HG03520 (cell line): ENCODE data around the gene MRGPRX1.
"Not testable (repeated sequence)": the region's sequence is repeated elsewhere in the genome, so short reads cannot be mapped to it uniquely, and the experiment has no call there.

Source experiments
- ATAC-seq: cut with Tn5 transposase; IDR thresholded peaks from one replicate; pipeline ENCODE4 v1.9.1; 2021; ENCODE audit warnings: mild to moderate bottlenecking, moderate library complexity; ENCODE audit not compliant: unreplicated experiment

The MRGPRX1 gene

DNA sequence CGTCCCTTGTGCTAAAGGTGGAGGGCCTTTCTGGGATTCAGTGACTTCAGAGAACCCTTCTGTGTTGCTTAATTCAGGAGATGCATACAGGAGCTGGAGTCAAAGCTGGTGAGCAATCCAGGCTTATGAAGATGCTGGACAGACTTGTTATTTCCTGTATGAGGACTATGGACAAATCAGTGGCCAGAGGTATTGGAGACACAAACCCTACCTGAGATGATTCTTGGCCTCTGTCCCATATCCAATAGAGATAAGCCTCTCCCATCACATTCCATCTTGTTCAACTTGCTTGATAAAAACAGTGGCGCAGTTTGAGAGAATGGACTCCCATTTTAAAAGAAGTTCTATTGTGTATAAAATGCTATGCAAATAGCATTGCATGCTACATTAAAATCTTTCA is at the start of gene MRGPRX1:
TSS of gene MRGPRX1 (minus strand) at position 101 of the 400 bp plus-strand sequence. CDS start 4,630 bp downstream, outside the sequence.
- ATAC-seq = no peak

DNA sequence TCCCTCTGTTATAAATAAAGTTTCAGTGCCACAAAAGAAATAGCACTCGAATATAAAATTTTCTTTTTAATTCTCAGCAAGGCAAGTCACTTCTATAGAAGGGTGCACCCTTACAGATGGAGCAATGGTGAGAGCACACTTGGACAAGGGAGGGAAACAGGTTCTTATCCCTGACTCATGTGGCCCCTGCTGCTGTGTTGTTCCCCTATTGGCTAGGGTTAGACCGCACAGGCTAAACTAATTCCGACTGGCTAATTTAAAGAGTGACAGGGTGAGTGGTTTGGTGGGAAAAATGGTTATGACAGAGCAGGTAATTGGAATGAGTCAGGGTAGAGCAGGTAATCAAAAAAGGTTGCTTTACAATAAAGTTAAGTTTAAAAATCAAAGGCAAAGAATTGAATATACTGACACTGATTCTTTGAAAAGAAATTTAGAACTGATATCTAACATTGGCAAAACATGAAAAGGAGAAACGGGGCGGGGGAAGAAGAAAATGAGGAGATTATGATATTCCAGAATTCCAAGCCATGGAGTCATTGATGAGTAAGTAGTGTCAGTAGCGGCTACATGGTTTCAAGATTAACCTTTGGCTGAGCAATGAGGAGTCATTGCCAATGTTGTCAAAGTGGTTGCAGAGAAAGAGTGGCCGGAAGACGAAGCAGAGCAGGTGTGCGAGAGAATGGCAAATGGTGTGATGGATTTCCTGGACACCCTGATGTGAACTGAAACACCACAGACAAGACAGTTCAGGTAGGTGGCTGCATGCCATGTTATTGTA is 48.4 kb upstream of the MRGPRX1 start:
- no peak for ATAC-seq

DNA sequence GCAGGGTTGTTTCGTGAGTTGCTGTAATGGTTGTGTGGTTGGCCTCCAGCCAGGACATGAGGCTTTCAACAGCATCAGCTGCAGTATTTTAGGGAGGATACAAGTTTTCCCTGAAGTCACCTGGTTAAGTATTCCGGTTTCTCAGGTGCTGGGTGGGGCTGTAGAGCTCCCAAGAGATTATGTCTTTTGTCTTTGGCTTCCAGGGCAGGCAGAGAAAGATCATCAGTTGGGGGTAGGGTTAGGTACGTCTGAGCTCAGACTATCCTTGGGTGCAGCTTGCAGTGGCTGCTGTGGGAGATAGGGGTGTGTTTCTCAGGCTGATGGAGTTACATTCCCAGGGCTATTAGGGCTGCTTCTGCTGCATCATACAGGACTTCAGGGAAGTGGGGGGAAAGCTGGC is 47.5 kb upstream of the MRGPRX1 start:
- no peak for ATAC-seq

DNA sequence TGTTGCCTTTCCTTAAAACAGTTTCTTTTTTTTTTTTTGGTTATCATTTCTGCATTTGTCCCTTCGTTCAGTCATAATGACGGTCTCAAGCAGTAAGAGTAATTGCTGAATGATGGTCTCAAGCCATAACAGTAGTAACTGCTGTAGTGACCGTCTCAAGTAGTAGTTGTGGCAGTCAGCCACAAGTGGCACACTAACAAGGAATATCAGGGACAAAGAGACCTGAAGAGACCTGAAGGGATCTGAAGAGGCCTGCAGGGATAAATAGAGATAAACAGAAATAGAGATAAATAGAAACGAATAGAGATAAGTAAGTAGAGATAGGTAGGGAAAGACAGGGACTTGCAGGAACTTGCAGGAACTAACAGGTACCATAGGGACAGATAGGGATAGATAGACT is 42.7 kb upstream of the MRGPRX1 start:
- ATAC-seq = no peak

DNA sequence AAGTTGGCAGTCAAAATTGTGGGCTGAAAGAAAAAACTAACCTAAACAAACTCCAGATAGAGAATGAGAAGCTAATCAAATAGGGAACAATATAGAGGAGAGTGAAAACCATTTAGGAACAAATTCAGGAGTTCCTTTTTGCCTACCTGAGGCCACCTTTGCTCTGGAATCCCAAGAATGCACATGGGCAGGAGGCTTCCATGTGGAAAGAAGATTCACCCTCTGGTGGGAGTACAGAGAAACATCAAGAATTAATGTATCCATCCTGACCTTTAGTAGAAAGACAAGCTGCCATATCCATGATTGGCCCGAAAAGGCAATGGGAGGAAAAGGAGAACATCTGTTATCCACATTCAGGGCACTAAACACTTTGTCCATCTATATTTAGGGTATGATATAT is 35.0 kb upstream of the MRGPRX1 start:
- no peak for ATAC-seq

DNA sequence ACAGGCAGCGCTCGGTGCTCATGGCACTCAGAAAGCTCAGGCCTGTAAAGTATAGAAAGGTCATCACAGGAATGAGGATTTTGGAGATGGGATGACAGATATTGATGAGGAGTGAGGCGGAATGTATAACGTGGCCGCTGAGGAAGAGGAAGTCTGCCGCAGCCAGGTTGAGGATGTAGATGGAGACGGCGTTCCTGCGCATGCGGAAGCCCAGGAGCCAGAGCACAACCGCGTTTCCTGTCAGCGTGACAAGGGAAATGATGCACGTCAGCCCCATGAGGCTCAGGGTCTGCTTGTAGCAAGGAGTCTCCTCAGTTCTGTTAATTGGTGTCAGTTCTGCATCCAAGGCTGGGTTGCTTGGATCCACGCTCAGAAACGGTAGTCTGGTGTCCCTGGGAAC is 33.1 kb upstream of the MRGPRX1 start:
- no peak for ATAC-seq

DNA sequence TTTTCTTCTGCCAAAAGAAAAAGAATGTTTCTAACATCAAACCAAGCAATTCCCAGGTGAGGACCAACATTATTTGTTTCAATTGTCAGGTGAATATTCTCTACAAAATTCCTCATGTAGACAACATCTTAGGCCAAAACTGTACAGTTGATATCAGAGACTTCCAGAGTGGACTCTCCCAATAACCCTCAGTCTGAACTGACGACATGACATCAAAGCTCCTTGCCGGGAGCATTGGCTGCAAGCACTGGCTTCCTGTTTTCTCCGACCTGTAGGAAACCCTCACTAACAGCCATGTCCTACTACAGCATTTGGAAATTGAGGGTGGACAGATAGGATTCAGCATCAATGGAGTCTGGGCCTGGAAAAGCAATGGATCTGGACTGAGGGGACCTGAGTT is 30.5 kb upstream of the MRGPRX1 start:
- ATAC-seq = no peak

DNA sequence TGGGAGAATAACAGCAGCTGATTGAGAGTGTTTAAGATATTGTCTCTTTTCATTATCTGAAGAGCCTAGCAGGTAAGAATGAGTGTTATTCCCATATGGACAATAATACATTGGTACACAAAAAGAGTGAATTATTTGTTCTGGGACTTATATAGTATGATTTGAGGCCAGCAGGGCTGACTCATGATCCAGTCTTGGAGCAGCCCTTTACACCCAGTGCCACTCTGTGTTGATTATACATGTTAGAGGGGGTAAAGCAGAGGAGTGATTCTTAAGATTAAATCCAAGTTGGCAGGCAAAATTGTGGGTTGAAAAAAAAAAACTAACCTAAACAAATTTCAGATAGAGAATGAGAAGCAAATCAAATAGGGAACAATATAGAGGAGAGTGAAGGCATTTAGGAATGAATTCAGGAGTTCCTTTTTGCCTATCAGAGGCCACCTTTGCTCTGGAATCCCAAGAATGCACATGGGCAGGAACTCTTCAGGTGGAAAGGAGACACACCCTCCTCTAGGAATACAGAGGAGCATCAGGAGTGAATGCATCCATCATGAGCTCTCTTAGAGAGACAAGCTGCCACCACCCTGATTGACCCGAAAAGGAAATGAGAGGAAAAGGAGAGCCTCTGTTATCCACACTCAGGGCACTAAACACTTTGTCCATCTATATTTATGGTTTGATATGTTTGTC is 19.2 kb upstream of the MRGPRX1 start:
- ATAC-seq = no peak

DNA sequence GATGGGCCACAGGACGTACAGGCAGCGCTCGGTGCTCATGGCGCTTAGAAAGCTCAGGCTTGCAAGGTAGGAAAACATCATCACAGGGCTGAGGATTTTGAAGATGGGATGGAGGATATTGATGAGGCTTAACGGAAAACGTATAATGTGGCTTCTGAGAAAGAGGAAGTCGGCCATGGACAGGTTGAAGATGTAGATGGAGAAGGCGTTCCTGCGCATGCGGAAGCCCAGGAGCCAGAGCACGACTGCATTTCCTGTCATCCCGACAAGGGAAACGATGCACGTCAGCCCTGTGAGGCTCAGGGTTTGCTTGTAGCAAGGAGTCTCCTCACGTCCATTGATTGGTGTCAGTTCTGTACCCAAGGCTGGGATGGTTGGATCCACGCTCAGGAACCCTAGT is 17.4 kb upstream of the MRGPRX1 start:
- ATAC-seq = no peak

DNA sequence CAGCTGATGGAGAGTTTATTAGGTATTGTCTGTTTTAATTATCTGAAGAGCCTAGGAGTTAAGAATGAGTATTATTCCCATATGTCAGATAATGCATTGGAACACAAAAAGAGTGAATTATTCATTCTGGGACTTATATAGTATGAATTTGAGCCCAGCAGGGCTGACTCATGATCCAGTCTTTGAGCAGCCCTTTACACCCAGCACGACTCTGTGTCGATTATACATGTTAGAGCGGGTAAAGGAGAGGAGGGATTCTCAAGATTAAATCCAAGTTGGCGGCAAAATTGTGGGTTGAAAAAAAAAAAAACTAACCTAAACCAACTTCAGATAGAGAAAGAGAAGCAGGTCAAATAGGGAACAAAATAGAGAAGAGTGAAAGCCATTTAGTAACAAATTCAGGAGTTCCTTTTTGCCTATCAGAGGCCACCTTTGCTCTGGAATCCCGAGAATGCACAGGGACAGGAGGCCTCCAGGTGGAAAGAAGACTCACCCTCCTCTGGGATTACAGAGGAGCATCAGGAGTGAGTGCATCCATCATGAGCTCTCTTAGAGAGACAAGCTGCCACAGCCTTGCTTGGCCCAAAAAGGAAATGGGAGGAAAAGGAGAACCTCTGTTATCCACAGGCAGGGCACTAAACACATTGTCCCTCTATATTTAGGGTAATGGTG is 3.1 kb downstream of the MRGPRX1 start:
- no peak for ATAC-seq

DNA sequence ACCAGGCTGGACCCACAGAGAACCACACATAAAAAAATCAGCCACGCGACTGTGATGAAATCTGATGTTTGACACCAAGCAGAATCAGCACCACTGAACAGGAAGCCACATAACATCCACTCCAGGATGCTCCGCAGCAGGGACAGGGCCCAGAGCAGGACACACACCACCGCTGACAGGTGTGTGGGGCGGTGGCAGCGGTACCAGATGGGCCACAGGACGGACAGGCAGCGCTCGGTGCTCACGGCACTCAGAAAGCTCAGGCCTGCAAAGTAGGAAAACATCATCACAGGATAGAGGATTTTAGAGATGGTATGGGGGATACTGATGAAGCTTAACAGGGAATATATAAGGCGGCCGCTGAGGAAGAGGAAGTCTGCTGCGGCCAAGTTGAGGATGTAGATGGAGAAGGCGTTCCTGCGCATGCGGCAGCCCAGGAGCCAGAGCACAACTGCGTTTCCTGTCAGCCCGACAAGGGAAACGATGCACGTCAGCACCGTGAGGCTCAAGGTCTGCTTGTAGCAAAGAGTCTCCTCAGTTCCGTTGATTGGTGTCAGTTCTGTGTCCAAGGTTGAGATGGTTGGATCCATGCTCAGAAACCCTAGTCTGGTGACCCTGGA is 4.9 kb downstream of the MRGPRX1 start:
- ATAC-seq = no peak

DNA sequence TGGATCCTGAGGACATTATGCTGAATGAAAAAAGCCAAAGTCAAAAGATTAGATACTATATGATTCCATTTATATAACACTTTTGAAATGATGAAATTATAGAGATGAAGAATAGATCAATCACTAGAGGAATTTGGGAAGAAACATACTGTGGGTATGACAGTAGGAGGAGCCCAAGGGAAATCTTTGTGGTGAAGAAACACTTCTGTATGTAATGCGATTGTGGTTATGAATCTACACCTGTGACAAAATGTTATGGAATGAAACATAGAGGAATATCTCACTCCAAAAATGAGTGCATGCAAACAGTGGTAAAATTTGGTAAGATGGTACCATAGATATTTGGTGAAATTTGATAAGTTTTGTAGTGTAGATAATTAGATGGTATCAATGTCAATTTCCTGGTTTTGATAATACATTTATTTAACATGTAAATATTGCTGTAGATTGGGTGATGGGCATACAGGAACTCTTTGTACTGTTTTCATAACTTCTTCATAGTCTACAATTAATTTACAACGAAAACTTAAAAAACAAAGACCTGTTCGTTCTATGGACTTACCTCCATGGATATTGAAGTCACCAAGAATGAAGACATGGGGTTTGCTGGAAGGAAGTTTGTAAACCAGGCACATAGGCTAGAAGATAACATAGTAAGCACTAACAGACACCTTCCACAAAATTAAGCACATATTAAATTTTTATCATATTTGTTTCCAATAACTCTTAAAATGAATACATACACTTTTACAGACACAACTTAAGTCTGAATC is 11.5 kb downstream of the MRGPRX1 start:
- ATAC-seq = no peak

DNA sequence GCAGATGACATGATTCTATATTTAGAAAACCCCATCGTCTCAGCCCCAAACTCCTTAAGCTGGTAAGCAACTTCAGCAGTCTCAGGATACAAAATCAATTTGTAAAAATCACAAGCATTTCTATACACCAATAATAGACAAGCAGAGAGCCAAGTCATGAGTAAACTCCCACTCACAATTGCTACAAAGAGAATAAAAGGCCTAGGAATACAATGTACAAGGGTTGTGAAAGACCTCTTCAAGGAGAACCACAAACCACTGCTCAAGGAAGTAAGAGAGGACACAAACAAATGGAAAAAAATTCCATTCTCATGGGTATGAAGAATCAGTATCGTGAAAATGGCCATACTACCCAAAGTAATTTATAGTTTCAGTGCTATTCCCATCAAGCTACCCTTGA is 13.8 kb downstream of the MRGPRX1 start:
- not testable (repeated sequence) for ATAC-seq

DNA sequence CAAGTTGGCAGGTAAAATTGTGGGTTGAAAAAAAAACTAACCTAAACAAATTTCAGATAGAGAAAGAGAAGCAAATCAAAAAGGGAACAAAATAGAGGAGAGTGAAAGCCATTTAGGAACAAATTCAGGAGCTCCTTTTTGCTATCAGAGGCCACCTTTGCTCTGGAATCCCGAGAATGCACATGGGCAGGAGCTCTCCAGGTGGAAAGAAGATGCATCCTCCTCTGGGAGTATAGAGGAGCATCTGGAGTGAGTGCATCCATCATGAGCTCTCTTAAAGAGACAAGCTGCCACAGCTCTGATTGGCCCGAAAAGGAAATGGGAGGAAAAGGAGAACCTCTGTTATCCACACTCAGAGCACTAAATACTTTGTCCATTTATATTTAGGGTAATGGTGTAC is 26.3 kb downstream of the MRGPRX1 start:
- ATAC-seq = no peak

DNA sequence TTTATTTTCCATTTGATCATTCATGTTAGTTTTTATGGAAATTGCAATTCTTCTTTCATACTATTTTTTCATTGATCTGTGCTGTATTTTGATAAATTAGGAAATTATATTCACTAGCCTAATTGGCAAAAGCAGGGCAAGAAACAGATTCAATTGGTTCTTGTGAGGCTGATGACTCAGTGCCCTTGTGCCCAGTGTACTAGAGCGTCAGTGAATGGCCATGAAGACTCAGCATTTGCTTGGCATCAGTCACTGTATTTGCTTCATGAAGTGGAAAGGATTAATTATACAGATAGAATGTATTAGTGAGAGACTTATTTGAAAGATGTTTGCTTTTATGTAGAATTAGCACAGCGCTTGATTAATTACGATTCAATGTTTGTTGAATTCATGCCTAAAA is 31.8 kb downstream of the MRGPRX1 start:
- ATAC-seq = no peak

DNA sequence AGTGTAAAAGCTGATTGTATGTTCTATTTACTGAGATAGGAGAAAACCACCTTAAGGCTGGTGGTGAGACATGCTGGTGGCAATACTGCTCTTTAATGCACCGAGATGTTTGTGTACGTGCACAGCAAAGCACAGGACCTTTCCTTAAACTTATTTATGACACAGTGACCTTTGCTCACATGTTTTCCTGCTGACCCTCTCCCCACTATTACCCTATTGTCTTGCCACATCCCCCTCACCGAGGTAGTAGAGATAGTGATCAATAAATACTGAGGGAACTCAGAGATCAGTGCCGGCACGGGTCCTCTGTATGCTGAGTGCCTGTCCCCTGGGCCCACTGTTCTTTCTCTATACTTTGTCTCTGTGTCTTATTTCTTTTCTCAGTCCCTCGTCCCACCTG is 38.6 kb downstream of the MRGPRX1 start:
- not testable (repeated sequence) for ATAC-seq

DNA sequence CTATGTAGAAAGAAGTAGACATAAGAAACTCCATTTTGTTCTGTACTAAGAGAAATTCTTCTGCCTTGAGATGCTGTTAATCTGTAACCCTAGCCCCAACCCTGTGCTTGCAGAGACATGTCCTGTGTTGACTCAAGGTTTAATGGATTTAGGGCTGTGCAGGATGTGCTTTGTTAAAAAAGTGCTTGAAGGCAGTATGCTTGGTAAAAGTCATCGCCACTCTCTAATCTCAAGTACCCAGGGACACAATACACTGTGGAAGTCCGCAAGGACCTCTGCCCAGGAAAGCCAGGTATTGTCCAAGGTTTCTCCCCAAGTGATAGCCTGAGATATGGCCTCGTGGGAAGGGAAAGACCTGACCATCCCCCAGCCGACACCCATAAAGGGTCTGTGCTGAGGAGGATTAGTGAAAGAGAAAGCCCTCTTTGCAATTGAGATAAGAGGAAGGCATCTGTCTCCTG is 39.0 kb downstream of the MRGPRX1 start:
- ATAC-seq = not testable (repeated sequence)

DNA sequence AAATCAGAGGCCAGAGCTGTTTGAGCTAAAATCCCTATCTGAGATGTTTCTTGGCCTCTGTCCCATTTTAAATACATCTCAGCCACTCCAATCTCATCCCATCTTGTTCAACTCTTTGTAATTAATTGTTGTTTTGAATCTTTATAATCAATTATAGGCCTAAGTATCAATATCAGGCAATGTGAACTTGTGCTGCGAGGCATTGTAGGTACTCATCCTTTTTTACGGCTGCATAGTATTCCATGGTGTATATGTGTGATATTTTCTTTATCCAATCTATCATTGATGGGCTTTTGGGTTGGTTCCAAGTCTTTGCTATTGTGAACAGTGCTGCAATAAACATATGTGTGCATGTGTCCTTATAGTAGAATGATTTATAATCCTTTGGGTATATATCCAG is 47.5 kb downstream of the MRGPRX1 start:
- ATAC-seq = not testable (repeated sequence)

DNA sequence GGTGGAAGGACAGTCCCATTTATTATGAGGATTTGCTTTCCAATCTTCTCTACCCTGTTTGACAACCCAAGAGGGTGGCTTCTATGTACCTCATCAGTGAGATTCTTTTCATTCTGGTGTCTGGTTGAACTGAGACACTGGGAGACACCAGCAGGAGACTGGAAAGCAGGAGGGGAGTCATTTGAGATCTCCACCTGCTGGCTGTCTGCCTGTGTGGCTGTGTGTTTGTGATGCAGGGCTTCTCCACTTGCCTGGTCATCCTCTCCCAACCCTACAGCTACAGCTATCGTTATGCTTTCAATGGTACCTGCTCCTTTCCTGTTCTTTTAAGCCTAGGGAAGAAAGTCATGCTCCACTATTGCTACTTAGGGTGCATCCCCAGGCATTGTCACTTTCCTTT is 48.6 kb downstream of the MRGPRX1 start:
- no peak for ATAC-seq
